T47D (cell line): ENCODE measurements around the gene CMIP.
A peak's percentile ranks its signal among the peaks of the same experiment; 100 is the strongest.

ENCODE experiments used
- DNase-seq, 2 experiments: peaks; one replicate each; pipeline versions ENCODE4 v3.0.0 to v3.0.0-alpha.2; 2011 to 2012; ENCODE audit warnings: low read depth in 1 of 2, low spot score in 1 of 2
- JUND ChIP-seq: IDR thresholded peaks from 2 replicates; pipeline ENCODE4 v1.6.1; 2012; ENCODE audit warnings: low read depth
- in situ Hi-C: cut with HindIII; loops from 2 replicates; pipeline ENCODE4 v1.10.0; 2016; ENCODE audit warnings: low sequenced_read_pairs, low pct_unique_long_range_greater_than_20kb

Gene CMIP

DNA sequence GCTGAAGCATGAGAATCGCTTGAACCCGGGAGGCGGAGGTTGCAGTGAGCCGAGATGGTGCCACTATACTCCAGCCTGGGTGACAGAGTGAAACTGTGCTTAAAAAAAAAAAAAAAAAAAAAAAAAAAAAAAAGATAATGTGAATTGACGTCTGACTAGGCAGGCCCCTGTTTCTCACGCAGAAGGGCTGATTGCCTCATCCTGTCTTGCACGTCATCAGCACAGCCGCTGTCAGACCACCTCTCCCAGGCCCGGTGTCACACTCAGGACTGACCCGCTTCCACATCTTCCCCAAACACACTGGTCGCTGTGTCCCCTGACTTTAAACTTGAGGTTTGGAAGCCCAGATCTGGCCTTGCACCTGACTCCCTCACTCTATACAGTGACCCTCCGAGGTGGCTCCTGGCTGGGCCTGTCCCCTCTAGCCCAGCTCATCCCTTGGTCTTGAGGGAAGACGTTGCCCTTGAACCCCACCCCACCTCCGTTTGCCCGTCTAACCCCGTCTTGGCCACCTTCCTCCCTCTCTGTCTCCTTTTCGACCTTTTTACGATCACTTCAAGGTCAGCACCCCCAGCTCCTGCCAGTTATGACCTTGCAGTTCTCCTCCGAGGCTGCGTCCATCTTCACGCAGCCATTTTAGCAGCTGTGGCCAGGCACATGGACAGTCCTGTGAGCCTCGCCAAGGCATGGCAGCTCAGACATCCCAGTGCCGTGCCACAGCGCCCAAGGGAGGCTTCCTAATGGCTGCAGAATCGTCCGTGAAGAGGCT lies 184.6 kb downstream of the CMIP start:
- DNase-seq = no peak
- TF ChIP-seq JUND = no peak
- in situ Hi-C loops = no loop called here

DNA sequence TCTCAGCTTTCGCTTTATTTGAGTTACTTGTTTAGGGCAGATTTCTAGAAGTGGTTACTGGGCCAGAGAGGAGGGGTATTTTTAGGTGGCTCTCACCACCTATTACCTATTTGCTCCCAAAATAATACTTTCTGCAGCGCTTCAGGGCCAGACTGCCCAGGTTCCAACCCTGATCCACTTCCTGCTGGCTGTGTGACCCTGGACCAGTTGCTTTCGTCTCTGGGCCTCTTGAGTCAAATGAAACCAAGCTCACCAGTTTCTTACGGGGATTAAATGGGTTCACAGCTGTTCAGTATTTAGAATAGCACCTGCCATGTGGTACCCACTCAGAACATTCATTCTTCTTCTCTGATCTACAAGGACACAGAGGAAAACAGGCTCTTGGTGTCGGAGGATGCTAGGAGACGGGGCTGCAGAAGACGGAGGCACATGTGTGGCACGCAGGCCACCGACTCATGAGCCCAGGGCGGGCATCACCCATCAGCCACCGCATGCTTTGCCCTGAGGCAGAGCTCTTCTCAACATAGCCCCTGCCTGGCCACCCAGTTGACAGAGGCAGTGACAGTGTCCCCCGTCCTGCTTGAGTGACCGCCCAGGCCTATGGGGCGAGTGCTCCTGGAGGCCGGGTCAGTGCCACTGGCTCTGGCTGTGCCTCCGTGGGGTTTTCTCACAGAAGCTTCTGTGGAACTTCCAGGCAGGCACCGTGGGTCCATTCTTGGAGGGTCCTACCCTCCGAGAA lies 185.5 kb downstream of the CMIP start:
- in situ Hi-C loops = no loop called here
- no peak for TF ChIP-seq JUND
- no peak for DNase-seq

DNA sequence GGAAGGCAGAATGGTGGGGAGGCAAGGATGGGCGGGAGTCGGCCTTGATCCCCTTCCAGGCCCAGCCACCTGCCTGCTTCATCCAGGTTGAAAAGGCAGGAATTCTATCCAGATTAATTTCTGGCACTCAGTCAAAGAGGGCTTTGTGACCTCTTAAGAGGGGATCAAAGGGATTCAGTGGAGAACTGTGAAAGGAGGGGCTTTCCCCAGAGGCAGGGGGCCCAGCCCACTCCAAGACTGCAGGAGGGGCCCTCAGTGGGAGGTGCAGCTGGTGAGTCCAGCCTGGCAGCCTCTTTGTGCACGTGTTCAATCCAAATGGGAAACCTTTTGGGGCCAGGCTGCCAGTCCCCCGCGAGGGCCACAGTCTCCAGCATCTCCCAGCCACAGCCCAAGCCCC lies 186.0 kb downstream of the CMIP start:
- DNase-seq = no peak
- in situ Hi-C loops = no loop called here

DNA sequence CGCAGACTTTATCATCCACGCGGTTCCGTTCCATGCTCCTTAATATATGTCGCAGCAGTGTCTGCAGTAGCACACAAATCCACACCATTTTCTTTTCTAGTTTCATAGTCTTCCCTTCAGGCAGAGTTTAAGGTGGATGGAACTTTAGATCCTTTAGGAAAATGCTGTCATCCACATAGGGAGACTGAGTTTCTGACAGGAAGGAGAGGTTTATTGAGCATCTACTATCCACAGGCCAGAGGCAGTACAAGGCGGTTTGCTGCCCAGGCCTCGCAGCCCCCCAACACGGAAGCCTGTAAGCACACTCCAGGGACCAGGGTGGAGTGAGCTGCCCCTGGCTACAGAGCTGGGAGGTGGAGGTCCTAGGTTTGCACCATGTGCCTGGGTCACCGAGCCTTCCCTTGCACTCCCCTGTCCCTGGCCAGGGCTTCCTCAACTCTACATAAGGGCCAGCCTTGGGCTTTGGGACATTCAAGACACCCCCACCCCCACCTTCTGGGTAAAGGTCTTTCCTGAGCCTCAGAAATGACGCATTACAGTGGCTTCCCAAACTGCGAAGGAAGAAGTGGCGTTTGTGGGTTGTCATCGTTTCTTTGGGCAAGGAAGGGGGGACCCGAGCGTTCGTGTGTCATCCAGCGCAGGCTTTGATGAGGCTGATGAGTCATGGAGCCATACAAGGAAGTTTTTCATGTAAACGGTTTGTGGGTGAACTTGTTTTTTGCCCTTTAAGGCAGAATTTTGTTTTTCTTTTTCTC lies 188.0 kb downstream of the CMIP start:
- no peak for TF ChIP-seq JUND
- in situ Hi-C loops = no loop called here

More for the DNA sequence above, 186.0 kb downstream of the CMIP start:
- TF ChIP-seq JUND = no peak

DNA sequence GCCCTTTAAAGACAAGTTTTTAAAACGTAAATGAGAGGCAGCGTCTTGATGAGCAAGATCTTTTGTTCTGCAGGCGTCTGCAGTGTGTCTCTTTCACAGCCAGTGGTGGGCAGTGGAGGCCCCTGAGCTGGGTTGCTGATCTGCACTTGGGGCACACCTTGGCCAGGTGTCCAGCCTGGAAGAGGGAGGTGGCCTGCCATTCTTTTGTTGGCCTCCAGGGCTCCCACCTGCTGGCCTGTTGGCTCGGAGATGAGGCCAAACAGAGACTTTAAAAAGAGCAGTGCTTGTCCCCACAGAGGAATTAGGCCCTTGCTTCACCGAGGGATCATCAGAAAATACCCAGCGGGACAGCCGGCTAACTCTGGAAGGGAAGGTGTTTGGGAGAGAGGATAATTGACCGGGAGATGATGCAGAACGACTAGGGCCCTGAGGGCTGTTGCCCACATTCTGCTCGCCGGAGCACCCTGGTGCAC lies 188.6 kb downstream of the CMIP start:
- in situ Hi-C loops = no loop called here
- TF ChIP-seq JUND = no peak
- peak in 1 of 2 experiments; percentile 44 for DNase-seq

More for the DNA sequence above, 188.0 kb downstream of the CMIP start:
- no peak for DNase-seq

DNA sequence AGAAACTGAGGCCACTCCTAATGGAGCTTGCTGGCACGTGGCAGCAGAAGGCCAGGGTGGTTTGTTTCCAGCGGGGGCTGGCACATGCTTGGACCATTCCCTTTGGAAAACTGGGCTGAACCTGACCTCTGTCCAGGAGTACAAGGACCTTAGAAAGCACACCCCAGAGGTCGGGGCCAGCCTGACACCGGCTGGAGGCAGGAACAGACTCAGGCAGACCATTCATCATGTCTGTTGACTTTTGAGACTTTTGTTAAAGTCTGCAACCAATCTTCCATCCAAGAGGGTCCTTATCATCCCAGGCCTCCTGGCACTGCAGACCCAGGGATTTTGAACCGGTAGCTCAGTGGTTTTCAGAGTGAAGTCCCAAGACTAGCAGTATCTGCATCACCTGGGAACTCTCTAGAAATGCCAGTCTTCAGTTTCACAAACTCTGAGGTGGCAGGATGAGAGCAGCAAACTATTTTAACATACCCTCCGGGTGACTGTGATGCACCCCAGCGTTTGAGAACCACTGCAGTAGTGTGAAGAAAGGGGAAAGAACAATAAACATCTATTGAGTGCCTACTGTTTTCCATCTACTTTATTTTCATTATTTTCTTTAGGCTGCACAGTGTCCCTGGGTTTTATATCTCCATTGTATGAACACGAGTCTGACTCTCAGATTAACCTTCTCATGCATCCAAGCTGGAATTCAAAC lies 189.2 kb downstream of the CMIP start:
- no peak for TF ChIP-seq JUND
- in situ Hi-C loops = no loop called here
- no peak for DNase-seq

DNA sequence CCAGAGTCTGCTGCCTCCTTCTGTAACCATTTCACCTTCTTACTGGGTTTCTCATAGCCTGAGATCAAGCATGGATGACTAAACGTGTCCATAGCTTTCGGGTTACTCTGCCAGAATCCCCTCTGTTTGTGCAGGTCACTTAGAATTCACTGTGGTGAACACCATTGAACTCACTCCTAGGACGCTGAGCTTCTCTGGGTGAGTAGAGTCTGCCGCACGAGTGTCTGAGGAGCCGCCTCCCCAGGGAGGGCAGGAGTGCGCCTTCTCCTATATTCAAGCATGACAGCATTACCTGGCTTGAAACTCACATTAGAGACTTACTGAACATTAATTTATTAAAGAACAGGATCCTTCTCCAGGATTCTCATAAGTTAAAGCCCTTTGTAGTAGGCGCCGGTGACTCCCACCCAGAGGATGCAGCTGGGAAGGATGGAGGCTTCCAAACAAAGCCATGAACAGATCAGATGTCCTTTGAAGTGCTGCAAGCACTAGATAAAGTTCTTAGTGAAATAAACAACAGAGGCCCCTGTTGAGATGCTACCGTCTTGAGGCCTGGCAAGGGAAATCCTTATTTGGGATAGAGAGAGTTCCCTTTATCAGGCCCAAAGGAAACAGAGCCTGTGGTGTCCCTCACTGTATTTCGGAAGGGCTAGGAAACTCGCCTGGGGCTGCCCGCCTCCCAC lies 189.9 kb downstream of the CMIP start:
- in situ Hi-C loops = no loop called here
- TF ChIP-seq JUND = no peak
- DNase-seq = no peak

DNA sequence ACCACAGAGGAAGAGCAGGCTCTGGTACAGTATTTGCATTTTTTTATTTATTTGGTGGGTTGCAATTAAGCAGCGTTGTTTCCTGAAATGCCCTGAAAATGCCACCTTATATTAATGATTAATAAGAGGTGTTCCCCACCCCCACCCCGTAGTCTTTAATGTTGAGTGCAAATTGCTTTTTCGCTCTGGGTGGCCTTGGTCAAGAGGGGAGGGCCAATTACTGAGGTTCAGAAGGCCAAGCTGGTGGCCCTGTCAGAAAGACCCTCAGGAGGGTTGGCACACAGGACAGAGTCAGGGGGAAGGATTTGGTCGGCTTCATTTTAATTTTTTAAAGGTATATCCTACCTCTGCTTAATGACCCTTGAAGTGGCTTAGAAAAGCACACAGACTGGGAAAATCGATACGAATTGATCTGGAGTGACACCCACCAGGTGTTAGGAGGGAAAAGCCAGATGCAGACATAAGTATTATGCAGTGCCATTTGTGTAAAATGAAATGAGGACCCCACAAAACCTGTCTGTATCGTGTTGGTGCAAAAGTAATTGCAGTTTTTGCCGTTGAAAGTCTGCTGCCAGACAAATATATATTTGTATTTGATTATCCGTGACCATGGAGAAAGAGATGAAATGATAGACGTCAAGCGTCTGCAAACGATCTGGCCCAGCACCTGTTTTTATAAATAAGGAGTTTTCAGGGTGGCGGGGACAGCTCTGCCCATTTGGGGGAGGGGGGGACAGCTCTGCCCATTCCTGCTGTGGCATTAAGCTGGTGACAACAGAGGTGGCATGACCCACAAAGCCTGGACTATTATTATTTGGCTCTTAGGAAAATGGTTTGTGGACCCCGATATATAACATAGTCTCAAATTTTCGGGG lies 190.7 kb downstream of the CMIP start:
- in situ Hi-C loops = no loop called here
- no peak for TF ChIP-seq JUND
- DNase-seq = no peak

DNA sequence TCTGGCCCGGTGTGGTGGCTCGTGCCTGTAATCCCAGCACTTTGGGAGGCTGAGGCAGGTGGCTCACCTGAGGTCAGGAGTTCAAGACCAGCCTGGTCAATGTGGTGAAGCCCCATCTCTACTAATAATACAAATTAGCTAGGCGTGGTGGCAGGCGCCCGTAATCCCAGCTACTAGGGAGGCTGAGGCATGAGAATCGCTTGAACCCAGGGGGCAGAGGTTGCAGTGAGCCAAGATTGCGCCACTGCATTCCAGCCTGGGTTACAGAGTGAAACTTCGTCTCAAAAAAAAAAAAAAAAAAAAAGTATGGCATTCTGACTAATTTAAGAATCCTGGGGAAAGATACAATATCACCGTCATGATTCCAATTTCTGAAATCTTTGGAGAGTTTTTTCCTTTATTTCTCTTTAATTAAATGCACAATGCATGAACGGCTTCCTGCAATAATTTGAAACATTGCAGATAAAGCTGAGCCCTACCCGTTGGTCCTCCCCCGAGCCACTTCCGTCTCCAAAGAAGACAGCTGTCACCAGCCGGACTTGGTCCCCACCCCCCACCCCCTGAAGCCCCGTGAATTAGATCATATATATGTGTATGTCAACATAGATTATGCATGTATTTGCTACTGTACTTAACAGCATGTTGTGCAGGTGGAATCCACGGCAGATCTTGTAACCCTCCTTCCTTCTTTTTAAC lies 191.8 kb downstream of the CMIP start:
- no peak for DNase-seq
- no peak for TF ChIP-seq JUND
- in situ Hi-C loops = no loop called here

DNA sequence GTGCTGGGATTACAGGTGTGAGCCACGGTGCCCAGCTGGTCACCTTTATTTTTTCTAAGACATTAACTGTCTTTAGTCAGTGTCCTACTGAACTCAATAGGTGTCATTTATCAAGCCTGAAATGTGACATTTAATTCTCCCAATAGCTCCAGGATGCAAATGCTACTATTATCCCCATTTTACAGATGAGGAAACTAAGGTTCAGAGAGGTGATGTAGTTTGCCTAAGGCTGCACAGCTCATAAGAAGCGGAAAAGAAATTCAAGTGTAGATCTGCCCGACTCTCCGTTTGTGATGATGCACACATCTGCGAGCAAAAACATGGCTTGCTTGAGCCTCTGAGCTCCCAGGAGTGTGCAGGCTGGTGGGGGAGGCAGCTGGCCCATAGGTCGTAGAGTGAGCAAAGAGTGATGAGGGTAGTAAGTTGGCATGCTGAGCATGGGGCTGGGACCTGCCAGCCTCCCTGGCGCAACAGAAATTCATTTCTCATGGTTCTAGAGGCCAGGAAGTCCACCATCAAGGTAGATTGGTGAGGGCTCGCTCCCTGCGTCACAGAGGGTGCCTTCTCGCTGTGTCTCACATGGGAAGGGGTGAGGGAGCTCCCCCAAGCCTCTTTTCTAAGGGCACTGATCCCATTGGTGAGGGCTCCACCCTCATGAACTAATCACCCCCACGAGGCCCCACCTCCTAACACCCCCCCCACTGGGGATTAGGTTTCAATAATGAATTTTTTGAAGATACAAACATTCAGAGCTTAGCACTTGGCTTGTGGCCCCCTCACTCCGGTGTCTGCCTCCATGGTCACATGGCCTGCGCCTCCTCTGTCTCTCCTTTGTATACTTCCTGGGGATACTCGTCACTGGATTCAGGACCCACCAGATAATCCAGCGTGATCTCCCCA lies 193.0 kb downstream of the CMIP start:
- no peak for TF ChIP-seq JUND
- in situ Hi-C loops = no loop called here
- no peak for DNase-seq
